ENCODE data around the gene SDCBP2.
A peak's percentile ranks its signal among the peaks of the same experiment; 100 is the strongest.

Gene SDCBP2

GRCh38 chr20:1357921-1358671, 29.2 kb upstream of the SDCBP2 start:
- DNase-seq (ENCODE audit: low spot score) = no peak

- no peak for DNase-seq (ENCODE audit: low spot score)
These were observed 25.0 kb upstream of the SDCBP2 start for GRCh38 chr20:1353956-1354355.

- no peak for DNase-seq (ENCODE audit: low spot score)
These were observed 17.5 kb upstream of the SDCBP2 start for GRCh38 chr20:1346315-1346969.

GRCh38 chr20:1345756-1346093, 16.8 kb upstream of the SDCBP2 start:
- DNase-seq (ENCODE audit: low spot score) = no peak

GRCh38 chr20:1345030-1345755, 16.3 kb upstream of the SDCBP2 start:
- no peak for DNase-seq (ENCODE audit: low spot score)

GRCh38 chr20:1343446-1344124, 14.6 kb upstream of the SDCBP2 start:
- peak; percentile 47 for DNase-seq (ENCODE audit: low spot score)

- DNase-seq (ENCODE audit: low spot score) = no peak
These were observed 12.8 kb upstream of the SDCBP2 start for GRCh38 chr20:1341561-1342265.

GRCh38 chr20:1338801-1339200, 9.9 kb upstream of the SDCBP2 start:
- no peak for DNase-seq (ENCODE audit: low spot score)

GRCh38 chr20:1338096-1338495, 9.2 kb upstream of the SDCBP2 start:
- DNase-seq (ENCODE audit: low spot score) = no peak

GRCh38 chr20:1337441-1337840, 8.5 kb upstream of the SDCBP2 start:
- no peak for DNase-seq (ENCODE audit: low spot score)

GRCh38 chr20:1336699-1337367, 7.9 kb upstream of the SDCBP2 start:
- DNase-seq (ENCODE audit: low spot score) = no peak

GRCh38 chr20:1335961-1336698, 7.2 kb upstream of the SDCBP2 start:
- no peak for DNase-seq (ENCODE audit: low spot score)

GRCh38 chr20:1334761-1335160, 5.8 kb upstream of the SDCBP2 start:
- peak; percentile 33 for DNase-seq (ENCODE audit: low spot score)

GRCh38 chr20:1334370-1334731, 5.4 kb upstream of the SDCBP2 start:
- DNase-seq (ENCODE audit: low spot score) = no peak

GRCh38 chr20:1333462-1334369, 4.8 kb upstream of the SDCBP2 start:
- DNase-seq (ENCODE audit: low spot score) = no peak

- no peak for DNase-seq (ENCODE audit: low spot score)
These were observed 3.9 kb upstream of the SDCBP2 start for GRCh38 chr20:1332749-1333300.

- no peak for DNase-seq (ENCODE audit: low spot score)
These were observed 3.0 kb upstream of the SDCBP2 start for GRCh38 chr20:1331801-1332453.

GRCh38 chr20:1331101-1331500, 2.2 kb upstream of the SDCBP2 start:
- no peak for DNase-seq (ENCODE audit: low spot score)

All from RKO (cell line).